Spleen (tissue), 11 donors: ENCODE measurements around the gene DNAJC17. TPM values are rescaled to one million over a fixed set of nuclear protein-coding genes. Genes with fewer than 3 reads are reported as not detected.

Experiments used
- DNase-seq: peaks from one replicate; pipeline ENCODE4 v3.0.0-alpha.2; 2020
- H3K27ac ChIP-seq, 8 donors: fragments of 200-600 bp; sonication (generic) in 7 of 8; 1 replicate in 4 of 8; 2 replicates in 4 of 8; pipeline versions ENCODE4 v1.5.0 to v1.8.0; 2016 to 2021; ENCODE audit warnings: inconsistent platforms in 4 of 8, mild to moderate bottlenecking in 4 of 8, moderate library complexity in 1 of 8
- H3K27me3 ChIP-seq, 7 donors: fragments of 200-600 bp; sonication (generic) in 6 of 7; replicated peaks in 1 of 7; 1 replicate in 4 of 7; 2 replicates in 3 of 7; pipeline versions ENCODE4 v1.5.0 to v1.8.0; 2016 to 2021; ENCODE audit warnings: inconsistent platforms in 3 of 7, mild to moderate bottlenecking in 1 of 7
- H3K36me3 ChIP-seq, 6 donors: fragments of 200-600 bp; sonication (generic) in 5 of 6; 1 replicate in 4 of 6; 2 replicates in 2 of 6; pipeline versions ENCODE4 v1.5.0 to v1.8.0; 2016 to 2021; ENCODE audit warnings: inconsistent platforms in 2 of 6
- H3K4me1 ChIP-seq, 6 donors: fragments of 200-600 bp; sonication (generic) in 5 of 6; 1 replicate in 3 of 6; 2 replicates in 3 of 6; pipeline versions ENCODE4 v1.5.0 to v1.8.0; 2016 to 2021; ENCODE audit warnings: inconsistent platforms in 3 of 6
- H3K4me3 ChIP-seq, 8 donors: fragments of 200-600 bp; sonication (generic) in 7 of 8; 1 replicate in 4 of 8; 2 replicates in 4 of 8; pipeline versions ENCODE4 v1.5.0 to v1.8.0; 2016 to 2021; ENCODE audit warnings: inconsistent platforms in 4 of 8, mild to moderate bottlenecking in 4 of 8, moderate library complexity in 2 of 8
- H3K9me3 ChIP-seq, 8 donors: fragments of 200-600 bp; sonication (generic) in 7 of 8; 1 replicate in 4 of 8; 2 replicates in 4 of 8; pipeline versions ENCODE4 v1.5.0 to v1.8.0; 2016 to 2021; ENCODE audit warnings: inconsistent platforms in 4 of 8
- POLR2A ChIP-seq, 3 donors: fragments of 450-650 bp; IDR thresholded peaks; one replicate each; pipeline ENCODE4 v1.5.1; 2017; ENCODE audit warnings: antibody characterized with exemption in 3 of 3, mild to moderate bottlenecking in 1 of 3
- POLR2AphosphoS5 ChIP-seq, 3 donors: sonication (generic); formaldehyde crosslinking; IDR thresholded peaks; one replicate each; pipeline ENCODE4 v1.5.1; 2017; ENCODE audit warnings: antibody characterized with exemption in 3 of 3
- WGBS, 5 donors: extraction: QIAGEN DNeasy Blood & Tissue Kit in 3 of 5; methylation state at CpG; one replicate each; pipeline versions ENCODE4 v1.1.5 to v1.1.7; 2013 to 2018; 5-methylcytosine and 5-hydroxymethylcytosine counted together
- intact Hi-C: fragments of 100-400 bp; cut with DNase I; formaldehyde crosslinking; loops from one replicate; pipeline ENCODE4 v1.15.0; 2023; ENCODE audit warnings: low total_unique reads
- polyA plus RNA-seq, 3 donors: library from polyadenylated mRNA; stranded (reverse); fragments of 200-250 nt; gene quantifications; one replicate each; pipeline ENCODE4 v1.2.1, GENCODE V29; 2013
- total RNA-seq, 7 donors: library from RNA; depleted of rRNA in 3 of 7; stranded (reverse); fragments of >200 nt in 3 of 7; fragmentation: NEBNext Ultra II Directional in 4 of 7; extraction: Animal tissue kit (Norgen Biotek cat#: 25700) in 4 of 7; gene quantifications; one replicate each; pipeline versions ENCODE4 v1.1.0 to v1.2.1, GENCODE V29; 2016 to 2021
- TF ChIP-seq, protein P1 (sequence below), 11 experiments: fragments of 200-600 bp in 7 of 11; fragments of 450-650 bp in 4 of 11; sonication (generic) in 4 of 11; IDR thresholded peaks in 8 of 11; conservative IDR thresholded peaks in 3 of 11; 1 replicate in 7 of 11; 2 replicates in 4 of 11; pipeline versions ENCODE4 v1.4.0 to v1.8.0; 2016 to 2021; ENCODE audit warnings: antibody characterized with exemption in 11 of 11, inconsistent platforms in 4 of 11, mild to moderate bottlenecking in 1 of 11
- donor health status: healthy with polysubstance abuse.
- donor health status: DM: no; HTN: no; CAD: no; lungs with moderate emphysema.
- donor health status: DM: no; HTN: no; CAD: no.
- donor health status: Bipolar disorder and iron deficiency.
- donor health status: healthy.
- donor health status: DM: no; HTN: no; CAD: no.
- donor health status: DM: yes; HTN: yes; CAD: no.

DNAJC17 gene
- total and polyA plus RNA-seq, 10 donors, result 16.2 to 61.5 (median 44.7) TPM

DNA sequence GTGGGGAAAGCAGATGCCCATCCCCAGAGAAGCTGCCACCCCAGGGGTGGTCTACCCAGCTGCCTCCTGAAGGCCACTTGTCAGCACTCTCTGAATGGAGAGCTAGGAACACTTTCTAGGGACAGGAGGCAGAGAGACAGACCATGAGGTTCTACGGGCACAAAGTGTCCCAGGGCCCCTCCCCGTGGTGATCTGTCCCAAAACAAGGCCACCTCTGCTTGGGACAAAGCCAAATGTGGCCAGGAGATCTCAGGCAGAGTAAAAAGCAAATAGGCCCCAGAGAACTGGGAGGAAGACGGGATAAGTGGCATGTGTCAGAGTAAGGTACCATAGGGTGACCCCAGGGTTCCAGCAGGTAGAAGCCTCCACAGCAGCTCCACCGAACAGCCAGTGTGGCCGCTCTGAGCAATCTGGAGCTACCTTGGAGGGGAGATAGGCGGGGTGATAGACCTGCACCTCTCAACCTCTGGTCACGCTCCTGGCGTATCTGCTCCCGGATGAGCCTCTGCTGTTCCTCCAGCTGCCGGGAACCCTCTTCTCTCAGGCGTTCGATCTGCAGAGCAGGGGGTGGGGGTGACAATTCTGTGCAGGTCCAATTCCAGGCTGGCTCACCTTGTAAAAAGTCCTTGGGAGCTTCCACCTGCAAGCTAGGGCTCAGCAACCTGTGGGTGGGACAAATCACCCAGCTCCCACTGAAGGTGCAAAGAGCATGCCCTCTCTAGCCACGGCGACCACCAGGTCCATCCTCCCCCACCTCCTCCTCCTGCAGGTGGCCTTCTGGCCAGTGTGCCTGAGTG lies 31.3 kb downstream of the DNAJC17 start:
- intact Hi-C loops, result no loop called here
- peaks cover 0 to 93% (median 81%) of the 10 kb centered on the region in 6 donors for H3K36me3 ChIP-seq
- no peak for TF ChIP-seq POLR2A (IDR thresholded peaks at IDR 0.05)
- peak in 1 of 3 donors; percentile 16 for TF ChIP-seq POLR2AphosphoS5 (IDR thresholded peaks at IDR 0.05)
- TF ChIP-seq, protein P1, sequence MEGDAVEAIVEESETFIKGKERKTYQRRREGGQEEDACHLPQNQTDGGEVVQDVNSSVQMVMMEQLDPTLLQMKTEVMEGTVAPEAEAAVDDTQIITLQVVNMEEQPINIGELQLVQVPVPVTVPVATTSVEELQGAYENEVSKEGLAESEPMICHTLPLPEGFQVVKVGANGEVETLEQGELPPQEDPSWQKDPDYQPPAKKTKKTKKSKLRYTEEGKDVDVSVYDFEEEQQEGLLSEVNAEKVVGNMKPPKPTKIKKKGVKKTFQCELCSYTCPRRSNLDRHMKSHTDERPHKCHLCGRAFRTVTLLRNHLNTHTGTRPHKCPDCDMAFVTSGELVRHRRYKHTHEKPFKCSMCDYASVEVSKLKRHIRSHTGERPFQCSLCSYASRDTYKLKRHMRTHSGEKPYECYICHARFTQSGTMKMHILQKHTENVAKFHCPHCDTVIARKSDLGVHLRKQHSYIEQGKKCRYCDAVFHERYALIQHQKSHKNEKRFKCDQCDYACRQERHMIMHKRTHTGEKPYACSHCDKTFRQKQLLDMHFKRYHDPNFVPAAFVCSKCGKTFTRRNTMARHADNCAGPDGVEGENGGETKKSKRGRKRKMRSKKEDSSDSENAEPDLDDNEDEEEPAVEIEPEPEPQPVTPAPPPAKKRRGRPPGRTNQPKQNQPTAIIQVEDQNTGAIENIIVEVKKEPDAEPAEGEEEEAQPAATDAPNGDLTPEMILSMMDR (IDR thresholded peaks at IDR 0.05 in 8 of 11, conservative IDR thresholded peaks at IDR 0.05 in 3 of 11), result no peak
- WGBS, 5 donors, result 90 to 97% (median 95%) methylated on average over 14 of the region's 14 CpGs
- H3K9me3 ChIP-seq, result no peaks in the 10 kb centered on the region
- H3K27me3 ChIP-seq, result no peaks in the 10 kb centered on the region
- DNase-seq, result peak; percentile 36
- peaks cover 0 to 19% (median 0%) of the 10 kb centered on the region in 6 donors for H3K4me1 ChIP-seq
- no peak overlapping the region for H3K4me3 ChIP-seq
- no peak overlapping the region for H3K27ac ChIP-seq

DNA sequence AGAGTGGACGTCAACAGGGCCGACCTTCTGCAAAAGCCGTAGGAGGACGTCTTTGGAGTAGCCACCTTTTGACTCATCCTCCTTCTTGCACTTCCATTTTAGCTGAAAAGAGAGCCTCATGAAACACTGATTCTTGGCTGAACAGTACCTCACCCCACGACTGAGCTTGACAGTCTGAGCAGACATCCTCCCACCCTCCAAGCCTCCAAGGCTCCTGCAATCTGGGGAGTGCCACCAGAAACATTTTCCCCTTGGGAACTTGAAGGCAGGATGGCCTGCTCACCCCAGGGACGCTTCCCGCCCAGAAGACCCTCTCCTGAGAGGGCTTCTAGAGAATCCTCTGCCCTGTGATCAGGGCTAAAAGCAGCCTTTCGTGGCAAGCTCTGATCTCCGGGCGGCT lies 32.3 kb downstream of the DNAJC17 start:
- no peak overlapping the region for H3K4me3 ChIP-seq

DNA sequence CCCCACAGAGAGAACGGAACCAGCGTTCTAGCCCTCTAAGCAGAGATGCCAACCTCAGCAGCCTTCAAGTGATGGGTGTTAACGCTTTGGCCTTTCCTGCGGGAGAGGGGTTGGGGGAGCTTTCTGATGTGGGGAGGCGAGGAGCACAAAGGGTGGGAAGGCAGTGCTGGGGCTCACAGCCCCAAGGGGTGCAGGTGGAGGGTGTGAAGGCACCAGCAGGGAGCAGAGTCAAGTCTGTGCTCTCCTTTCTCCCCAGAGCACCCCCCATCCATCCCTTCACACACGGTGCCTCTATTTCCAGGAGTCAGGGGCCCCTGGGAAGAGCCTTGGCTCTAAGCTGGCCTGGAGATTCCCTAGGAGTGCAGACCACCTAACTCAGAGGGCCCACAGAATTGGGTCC lies 33.4 kb downstream of the DNAJC17 start:
- no peak for TF ChIP-seq POLR2AphosphoS5 (IDR thresholded peaks at IDR 0.05)
- no peak for TF ChIP-seq POLR2A (IDR thresholded peaks at IDR 0.05)
- TF ChIP-seq, protein P1 (IDR thresholded peaks at IDR 0.05 in 8 of 11, conservative IDR thresholded peaks at IDR 0.05 in 3 of 11), result no peak
- no peak overlapping the region for H3K4me3 ChIP-seq
- H3K9me3 ChIP-seq, result no peaks in the 10 kb centered on the region
- WGBS, 5 donors, result 90 to 100% (median 94%) methylated on average over 6 of the region's 6 CpGs
- H3K27ac ChIP-seq, result no peak overlapping the region
- no peaks in the 10 kb centered on the region for H3K27me3 ChIP-seq
- intact Hi-C loops, result no loop called here
- DNase-seq, result peak; percentile 28
- peaks cover 0 to 96% (median 71%) of the 10 kb centered on the region in 6 donors for H3K36me3 ChIP-seq
- H3K4me1 ChIP-seq, result peaks cover 4 to 40% (median 20%) of the 10 kb centered on the region in 6 donors

More for the DNA sequence above, 32.3 kb downstream of the DNAJC17 start:
- H3K36me3 ChIP-seq, result peaks cover 0 to 100% (median 81%) of the 10 kb centered on the region in 6 donors
- intact Hi-C loops, result no loop called here
- H3K9me3 ChIP-seq, result no peaks in the 10 kb centered on the region
- H3K4me1 ChIP-seq, result peaks cover 0 to 29% (median 9%) of the 10 kb centered on the region in 6 donors
- WGBS, 5 donors, result 93 to 97% (median 95%) methylated on average over 8 to 10 of the region's 10 CpGs
- DNase-seq, result peak; percentile 47
- no peak overlapping the region for H3K27ac ChIP-seq
- TF ChIP-seq POLR2AphosphoS5 (IDR thresholded peaks at IDR 0.05) (no peak), POLR2A (IDR thresholded peaks at IDR 0.05) (no peak)
- TF ChIP-seq, protein P1 (IDR thresholded peaks at IDR 0.05 in 8 of 11, conservative IDR thresholded peaks at IDR 0.05 in 3 of 11), result no peak
- H3K27me3 ChIP-seq, result no peaks in the 10 kb centered on the region

DNA sequence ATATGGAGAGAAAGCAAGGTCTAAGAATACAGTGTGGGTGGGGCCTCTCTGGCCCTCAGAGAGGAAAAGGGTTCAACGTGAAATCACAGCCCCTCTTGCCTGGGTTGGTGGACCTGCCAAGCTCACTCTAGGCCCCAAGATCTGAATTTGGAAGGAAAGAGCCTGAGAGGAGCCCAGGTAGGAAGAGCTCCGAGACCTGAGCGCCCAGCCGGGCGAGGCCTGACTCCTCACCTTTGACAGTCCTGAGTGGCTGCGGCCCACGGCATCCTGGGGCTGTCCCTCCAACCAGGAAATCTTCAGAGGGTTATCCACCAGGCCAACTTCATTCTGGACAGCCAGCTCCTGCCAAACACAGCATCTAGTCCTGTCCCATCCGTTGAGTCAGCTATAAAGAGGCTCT lies 33.8 kb downstream of the DNAJC17 start:
- no peaks in the 10 kb centered on the region for H3K27me3 ChIP-seq
- intact Hi-C loops, result no loop called here
- no peak overlapping the region for H3K27ac ChIP-seq
- H3K9me3 ChIP-seq, result no peaks in the 10 kb centered on the region
- DNase-seq, result peak; percentile 66
- no peak overlapping the region for H3K4me3 ChIP-seq
- TF ChIP-seq, protein P1 (IDR thresholded peaks at IDR 0.05 in 8 of 11, conservative IDR thresholded peaks at IDR 0.05 in 3 of 11), result no peak
- TF ChIP-seq POLR2AphosphoS5 (IDR thresholded peaks at IDR 0.05), result no peak
- TF ChIP-seq POLR2A (IDR thresholded peaks at IDR 0.05), result no peak
- H3K36me3 ChIP-seq, result peaks cover 0 to 94% (median 67%) of the 10 kb centered on the region in 6 donors
- WGBS, 5 donors, result 90 to 97% (median 91%) methylated on average over 8 of the region's 8 CpGs
- H3K4me1 ChIP-seq, result peaks cover 8 to 44% (median 24%) of the 10 kb centered on the region in 6 donors
